Liver (tissue), 9 donors: ENCODE results near the gene PRR9. TPM values are rescaled to one million over a fixed set of nuclear protein-coding genes. Genes with fewer than 3 reads are reported as not detected.

Experiments used
- DNase-seq: peaks from one replicate; pipeline ENCODE4 v3.0.0-alpha.2; 2017; ENCODE audit warnings: low spot score
- H3K27ac ChIP-seq, 2 donors: one replicate each; pipeline ENCODE4 v1.7.0; 2013; ENCODE audit warnings: inconsistent platforms in 2 of 2, low read length in 2 of 2, control low read depth in 1 of 2, low read depth in 1 of 2, mild to moderate bottlenecking in 1 of 2
- H3K27me3 ChIP-seq, 4 donors: one replicate each; pipeline versions ENCODE4 v1.6.1 to v1.7.0; 2013; ENCODE audit warnings: low read length in 3 of 4, inconsistent platforms in 1 of 4, mild to moderate bottlenecking in 1 of 4, moderate library complexity in 1 of 4; ENCODE audit not compliant: control insufficient read depth in 4 of 4, insufficient read depth in 4 of 4
- H3K36me3 ChIP-seq, 4 donors: one replicate each; pipeline versions ENCODE4 v1.6.1 to v1.7.0; 2013; ENCODE audit warnings: low read length in 3 of 4, mild to moderate bottlenecking in 3 of 4, low read depth in 1 of 4, moderate library complexity in 1 of 4; ENCODE audit not compliant: control insufficient read depth in 4 of 4, insufficient read depth in 3 of 4
- H3K4me1 ChIP-seq, 4 donors: one replicate each; pipeline versions ENCODE4 v1.6.1 to v1.7.0; 2013; ENCODE audit warnings: low read length in 3 of 4, mild to moderate bottlenecking in 3 of 4, moderate library complexity in 1 of 4; ENCODE audit not compliant: control insufficient read depth in 4 of 4, insufficient read depth in 4 of 4
- H3K4me3 ChIP-seq, 3 donors: one replicate each; pipeline versions ENCODE4 v1.6.1 to v1.7.0; 2013; ENCODE audit warnings: low read length in 3 of 3, control low read depth in 1 of 3, low read depth in 1 of 3, mild to moderate bottlenecking in 1 of 3
- H3K9ac ChIP-seq, 2 donors: one replicate each; pipeline ENCODE4 v1.7.0; 2013; ENCODE audit warnings: low read length in 2 of 2, mild to moderate bottlenecking in 2 of 2, moderate library complexity in 2 of 2, control low read depth in 1 of 2, low read depth in 1 of 2
- H3K9me3 ChIP-seq, 4 donors: one replicate each; pipeline versions ENCODE4 v1.6.1 to v1.7.0; 2013; ENCODE audit warnings: low read length in 3 of 4; ENCODE audit not compliant: control insufficient read depth in 4 of 4
- EGR1 ChIP-seq, 2 donors: IDR thresholded peaks; 2 replicates each; pipeline ENCODE4 v1.6.1; 2016 to 2018; ENCODE audit warnings: antibody characterized with exemption in 2 of 2, low read depth in 2 of 2
- FOXA1 ChIP-seq: IDR thresholded peaks from 2 replicates; pipeline ENCODE4 v1.6.1; 2016; ENCODE audit warnings: antibody characterized with exemption
- FOXA2 ChIP-seq: IDR thresholded peaks from 2 replicates; pipeline ENCODE4 v1.6.1; 2016; ENCODE audit warnings: antibody characterized with exemption
- HNF4G ChIP-seq: IDR thresholded peaks from 2 replicates; pipeline ENCODE4 v1.6.1; 2016; ENCODE audit warnings: antibody characterized with exemption
- JUND ChIP-seq, 2 donors: IDR thresholded peaks; 2 replicates each; pipeline ENCODE4 v1.6.1; 2016; ENCODE audit warnings: antibody characterized with exemption in 2 of 2
- MAX ChIP-seq: IDR thresholded peaks from 2 replicates; pipeline ENCODE4 v1.6.1; 2016; ENCODE audit warnings: antibody characterized with exemption
- NR2F2 ChIP-seq: IDR thresholded peaks from 2 replicates; pipeline ENCODE4 v1.6.1; 2016; ENCODE audit warnings: antibody characterized with exemption
- RAD21 ChIP-seq, 2 donors: IDR thresholded peaks; 2 replicates each; pipeline ENCODE4 v1.6.1; 2016; ENCODE audit warnings: antibody characterized with exemption in 2 of 2, mild to moderate bottlenecking in 2 of 2
- REST ChIP-seq: IDR thresholded peaks from 2 replicates; pipeline ENCODE4 v1.6.1; 2016; ENCODE audit warnings: antibody characterized with exemption, mild to moderate bottlenecking
- RXRA ChIP-seq, 2 donors: IDR thresholded peaks; 2 replicates each; pipeline ENCODE4 v1.6.1; 2017 to 2018; ENCODE audit warnings: antibody characterized with exemption in 2 of 2, mild to moderate bottlenecking in 1 of 2
- SP1 ChIP-seq: IDR thresholded peaks from 2 replicates; pipeline ENCODE4 v1.6.1; 2018; ENCODE audit warnings: antibody characterized with exemption, mild to moderate bottlenecking
- TAF1 ChIP-seq: conservative IDR thresholded peaks from 2 replicates; pipeline ENCODE4 v1.6.1; 2016; ENCODE audit warnings: antibody characterized with exemption, mild to moderate bottlenecking
- YY1 ChIP-seq: IDR thresholded peaks from 2 replicates; pipeline ENCODE4 v1.6.1; 2016; ENCODE audit warnings: antibody characterized with exemption, mild to moderate bottlenecking
- ZBTB33 ChIP-seq: IDR thresholded peaks from 2 replicates; pipeline ENCODE4 v1.6.1; 2016; ENCODE audit warnings: antibody characterized with exemption
- WGBS: extraction: QIAGEN DNeasy Blood & Tissue Kit; methylation state at CpG from one replicate; pipeline ENCODE4 v1.1.7; 2013; 5-methylcytosine and 5-hydroxymethylcytosine counted together
- polyA plus RNA-seq, 2 donors: library from polyadenylated mRNA; stranded (reverse) in 1 of 2; unstranded in 1 of 2; fragments of 200-250 nt in 1 of 2; fragments of >200 nt in 1 of 2; fragmentation: Nextera tagmentation in 1 of 2; extraction: Ambion mirVana in 1 of 2; gene quantifications; one replicate each; pipeline versions ENCODE4 v1.2.1 to v1.2.3, GENCODE V29; 2013 to 2015
- total RNA-seq, 2 donors: library from RNA; depleted of rRNA; stranded (reverse); fragments of >200 nt; gene quantifications; one replicate each; pipeline ENCODE4 v1.2.3, GENCODE V29; 2014
- TF ChIP-seq, protein P1 (sequence below): fragments of 150-350 bp; IDR thresholded peaks from 2 replicates; pipeline ENCODE4 v1.5.1; 2017; ENCODE audit warnings: improper control_type of control experiment, low read depth, low read length; ENCODE audit not compliant: missing input control
- TF ChIP-seq, protein P2 (sequence below): IDR thresholded peaks from 2 replicates; pipeline ENCODE4 v1.6.1; 2016; ENCODE audit warnings: antibody characterized with exemption
- donor health status: healthy.
- donor health status: healthy.
- donor health status: healthy.
- donor health status: healthy.
- donor health status: healthy.

PRR9 gene
- total and polyA plus RNA-seq, 4 donors = not detected

DNA sequence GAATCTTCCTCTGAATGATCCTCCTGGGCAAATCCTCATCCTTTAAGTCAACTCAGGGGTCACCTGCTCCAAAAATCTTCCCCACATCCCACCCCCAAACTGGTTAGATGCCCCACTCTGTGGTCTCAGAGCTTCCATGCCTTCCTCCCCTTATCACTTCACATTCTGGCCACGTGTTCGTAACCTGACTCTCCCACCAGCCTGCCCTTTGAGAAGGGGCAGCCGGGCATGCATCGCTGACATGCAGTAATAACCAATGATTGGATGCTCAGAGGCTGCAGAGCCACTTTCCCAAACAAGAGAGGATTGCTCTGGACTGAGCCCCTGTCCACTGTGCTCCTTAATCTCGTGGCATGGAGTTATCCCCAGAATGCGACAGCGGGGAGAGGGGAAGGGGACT lies 7.2 kb upstream of the PRR9 start:
- no peaks in the 10 kb centered on the region for H3K4me1 ChIP-seq
- TF ChIP-seq REST = no peak
- TF ChIP-seq SP1 = no peak
- TF ChIP-seq, protein P1, sequence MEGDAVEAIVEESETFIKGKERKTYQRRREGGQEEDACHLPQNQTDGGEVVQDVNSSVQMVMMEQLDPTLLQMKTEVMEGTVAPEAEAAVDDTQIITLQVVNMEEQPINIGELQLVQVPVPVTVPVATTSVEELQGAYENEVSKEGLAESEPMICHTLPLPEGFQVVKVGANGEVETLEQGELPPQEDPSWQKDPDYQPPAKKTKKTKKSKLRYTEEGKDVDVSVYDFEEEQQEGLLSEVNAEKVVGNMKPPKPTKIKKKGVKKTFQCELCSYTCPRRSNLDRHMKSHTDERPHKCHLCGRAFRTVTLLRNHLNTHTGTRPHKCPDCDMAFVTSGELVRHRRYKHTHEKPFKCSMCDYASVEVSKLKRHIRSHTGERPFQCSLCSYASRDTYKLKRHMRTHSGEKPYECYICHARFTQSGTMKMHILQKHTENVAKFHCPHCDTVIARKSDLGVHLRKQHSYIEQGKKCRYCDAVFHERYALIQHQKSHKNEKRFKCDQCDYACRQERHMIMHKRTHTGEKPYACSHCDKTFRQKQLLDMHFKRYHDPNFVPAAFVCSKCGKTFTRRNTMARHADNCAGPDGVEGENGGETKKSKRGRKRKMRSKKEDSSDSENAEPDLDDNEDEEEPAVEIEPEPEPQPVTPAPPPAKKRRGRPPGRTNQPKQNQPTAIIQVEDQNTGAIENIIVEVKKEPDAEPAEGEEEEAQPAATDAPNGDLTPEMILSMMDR = no peak
- no peak for TF ChIP-seq FOXA2
- no peak for TF ChIP-seq RAD21 (IDR thresholded peaks at IDR 0.05)
- no peak for TF ChIP-seq MAX
- TF ChIP-seq YY1 = no peak
- TF ChIP-seq TAF1 = no peak
- TF ChIP-seq NR2F2 = no peak
- no peak for TF ChIP-seq JUND (IDR thresholded peaks at IDR 0.05)
- TF ChIP-seq, protein P2, sequence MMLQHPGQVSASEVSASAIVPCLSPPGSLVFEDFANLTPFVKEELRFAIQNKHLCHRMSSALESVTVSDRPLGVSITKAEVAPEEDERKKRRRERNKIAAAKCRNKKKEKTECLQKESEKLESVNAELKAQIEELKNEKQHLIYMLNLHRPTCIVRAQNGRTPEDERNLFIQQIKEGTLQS = no peak
- no peak for TF ChIP-seq RXRA (IDR thresholded peaks at IDR 0.05)
- no peak for TF ChIP-seq FOXA1
- TF ChIP-seq ZBTB33 = no peak
- no peak for DNase-seq
- no peaks in the 10 kb centered on the region for H3K36me3 ChIP-seq
- H3K9me3 ChIP-seq = no peaks in the 10 kb centered on the region
- H3K27ac ChIP-seq = no peak overlapping the region
- no peak overlapping the region for H3K4me3 ChIP-seq
- peaks cover 0 to 9% (median 0%) of the 10 kb centered on the region in 4 donors for H3K27me3 ChIP-seq
- no peak overlapping the region for H3K9ac ChIP-seq
- 44% methylated on average over 7 of the region's 7 CpGs for WGBS

GRCh38 chr1:153212201-153212600 lies 5.2 kb upstream of the PRR9 start:
- no peak for TF ChIP-seq RXRA (IDR thresholded peaks at IDR 0.05)
- TF ChIP-seq RAD21 (IDR thresholded peaks at IDR 0.05) = no peak
- TF ChIP-seq ZBTB33 = no peak
- no peak for TF ChIP-seq FOXA1
- TF ChIP-seq EGR1 (IDR thresholded peaks at IDR 0.05; ENCODE audit: low read depth in 2 of 2) = no peak
- TF ChIP-seq, protein P1 = no peak
- TF ChIP-seq HNF4G = no peak
- TF ChIP-seq SP1 = no peak
- TF ChIP-seq MAX = no peak
- TF ChIP-seq NR2F2 = no peak
- no peak overlapping the region for H3K4me3 ChIP-seq
- H3K9ac ChIP-seq = no peak overlapping the region
- H3K27ac ChIP-seq = no peak overlapping the region
- no peaks in the 10 kb centered on the region for H3K36me3 ChIP-seq
- 48% methylated on average over 5 of the region's 5 CpGs for WGBS
- no peak for DNase-seq
- H3K4me1 ChIP-seq = no peaks in the 10 kb centered on the region
- peaks cover 0 to 6% (median 0%) of the 10 kb centered on the region in 4 donors for H3K27me3 ChIP-seq
- H3K9me3 ChIP-seq = no peaks in the 10 kb centered on the region
